LNCAP (cell line): ENCODE measurements around the gene QKI.

ENCODE experiments used
- CTCF ChIP-seq: fragments of 450-650 bp; IDR thresholded peaks from 2 replicates; pipeline ENCODE4 v1.5.1; 2017; ENCODE audit warnings: mild to moderate bottlenecking

QKI gene

GRCh38 chr6:163386329-163386908 is 28.1 kb upstream of the QKI start:
- TF ChIP-seq CTCF: no peak

- TF ChIP-seq CTCF: no peak
Measured at GRCh38 chr6:163387317-163387716, 27.2 kb upstream of the QKI start.

GRCh38 chr6:163389354-163389753 is 25.2 kb upstream of the QKI start:
- TF ChIP-seq CTCF: no peak

- no peak for TF ChIP-seq CTCF
Measured at GRCh38 chr6:163390770-163391169, 23.7 kb upstream of the QKI start.

GRCh38 chr6:163391985-163392384 is 22.5 kb upstream of the QKI start:
- no peak for TF ChIP-seq CTCF

- no peak for TF ChIP-seq CTCF
Measured at GRCh38 chr6:163392533-163392932, 22.0 kb upstream of the QKI start.

GRCh38 chr6:163393923-163394322 is 20.6 kb upstream of the QKI start:
- no peak for TF ChIP-seq CTCF

GRCh38 chr6:163394659-163395058 is 19.9 kb upstream of the QKI start:
- TF ChIP-seq CTCF: no peak
